Thyroid gland (tissue), 4 donors: ENCODE data around the gene PAGR1.

Experiments
- POLR2A ChIP-seq, 2 donors: fragments of 450-650 bp; IDR thresholded peaks; one replicate each; pipeline ENCODE4 v1.6.1; 2017; ENCODE audit warnings: antibody characterized with exemption in 2 of 2, mild to moderate bottlenecking in 2 of 2, moderate library complexity in 1 of 2
- TF ChIP-seq, protein P1 (sequence below), 6 experiments: fragments of 200-600 bp in 3 of 6; fragments of 450-650 bp in 3 of 6; sonication (generic) in 3 of 6; IDR thresholded peaks; one replicate each; pipeline ENCODE4 v1.5.1; 2016 to 2019; ENCODE audit warnings: antibody characterized with exemption in 6 of 6, mild to moderate bottlenecking in 2 of 6, inconsistent platforms in 1 of 6, moderate library complexity in 1 of 6

DNA sequence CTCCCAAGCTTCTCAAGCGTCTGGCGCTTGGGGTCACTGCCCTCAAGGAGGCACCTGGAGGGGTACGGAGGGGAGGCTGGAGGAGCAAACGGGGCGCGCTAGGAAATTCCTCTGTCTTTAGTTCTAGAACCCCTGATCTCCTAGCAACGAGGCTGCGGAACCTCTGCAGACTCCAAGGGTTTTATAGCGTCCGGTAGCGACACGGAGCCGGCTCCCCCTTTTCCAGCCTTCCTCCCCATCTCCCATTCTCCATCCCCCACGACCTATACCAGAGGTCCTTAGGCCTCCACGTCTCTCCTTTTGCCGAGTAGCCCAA, 47.7 kb downstream of the PAGR1 start:
- TF ChIP-seq, protein P1, sequence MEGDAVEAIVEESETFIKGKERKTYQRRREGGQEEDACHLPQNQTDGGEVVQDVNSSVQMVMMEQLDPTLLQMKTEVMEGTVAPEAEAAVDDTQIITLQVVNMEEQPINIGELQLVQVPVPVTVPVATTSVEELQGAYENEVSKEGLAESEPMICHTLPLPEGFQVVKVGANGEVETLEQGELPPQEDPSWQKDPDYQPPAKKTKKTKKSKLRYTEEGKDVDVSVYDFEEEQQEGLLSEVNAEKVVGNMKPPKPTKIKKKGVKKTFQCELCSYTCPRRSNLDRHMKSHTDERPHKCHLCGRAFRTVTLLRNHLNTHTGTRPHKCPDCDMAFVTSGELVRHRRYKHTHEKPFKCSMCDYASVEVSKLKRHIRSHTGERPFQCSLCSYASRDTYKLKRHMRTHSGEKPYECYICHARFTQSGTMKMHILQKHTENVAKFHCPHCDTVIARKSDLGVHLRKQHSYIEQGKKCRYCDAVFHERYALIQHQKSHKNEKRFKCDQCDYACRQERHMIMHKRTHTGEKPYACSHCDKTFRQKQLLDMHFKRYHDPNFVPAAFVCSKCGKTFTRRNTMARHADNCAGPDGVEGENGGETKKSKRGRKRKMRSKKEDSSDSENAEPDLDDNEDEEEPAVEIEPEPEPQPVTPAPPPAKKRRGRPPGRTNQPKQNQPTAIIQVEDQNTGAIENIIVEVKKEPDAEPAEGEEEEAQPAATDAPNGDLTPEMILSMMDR (IDR thresholded peaks at IDR 0.05), result no peak
- no peak for TF ChIP-seq POLR2A (IDR thresholded peaks at IDR 0.05)
